Measurements from ENCODE around the gene SSTR4. TPM values are rescaled to one million over a fixed set of nuclear protein-coding genes. Genes with fewer than 3 reads are reported as not detected.
"Not testable (repeated sequence)": the region's sequence is repeated elsewhere in the genome, so short reads cannot be mapped to it uniquely, and the experiment has no call there.

SSTR4 gene
- total RNA-seq, 1 donor from 2014 or later = not detected

DNA sequence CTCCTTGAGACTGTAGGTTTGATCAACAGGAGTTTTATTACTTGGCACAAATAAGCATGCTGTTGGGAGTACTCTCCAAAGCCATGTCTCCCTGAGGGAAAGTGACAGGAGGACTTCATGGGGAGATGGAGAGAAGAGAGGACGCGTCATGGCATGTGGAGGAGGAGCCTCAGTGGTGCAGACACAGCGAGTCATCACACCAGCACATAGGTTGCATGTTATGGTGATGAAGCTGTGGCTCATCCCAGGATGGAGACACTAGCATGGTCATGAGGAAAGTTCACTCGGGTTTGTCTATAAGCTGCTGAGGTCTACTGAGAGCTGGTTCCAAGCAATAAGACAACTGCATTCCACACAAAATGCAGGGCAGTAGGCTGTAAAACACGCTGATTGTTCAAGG lies 13.2 kb upstream of the SSTR4 start:
- H3K27ac Mint-ChIP-seq (ENCODE audit: unreplicated experiment) = no peak overlapping the region
- TF ChIP-seq, protein P1, sequence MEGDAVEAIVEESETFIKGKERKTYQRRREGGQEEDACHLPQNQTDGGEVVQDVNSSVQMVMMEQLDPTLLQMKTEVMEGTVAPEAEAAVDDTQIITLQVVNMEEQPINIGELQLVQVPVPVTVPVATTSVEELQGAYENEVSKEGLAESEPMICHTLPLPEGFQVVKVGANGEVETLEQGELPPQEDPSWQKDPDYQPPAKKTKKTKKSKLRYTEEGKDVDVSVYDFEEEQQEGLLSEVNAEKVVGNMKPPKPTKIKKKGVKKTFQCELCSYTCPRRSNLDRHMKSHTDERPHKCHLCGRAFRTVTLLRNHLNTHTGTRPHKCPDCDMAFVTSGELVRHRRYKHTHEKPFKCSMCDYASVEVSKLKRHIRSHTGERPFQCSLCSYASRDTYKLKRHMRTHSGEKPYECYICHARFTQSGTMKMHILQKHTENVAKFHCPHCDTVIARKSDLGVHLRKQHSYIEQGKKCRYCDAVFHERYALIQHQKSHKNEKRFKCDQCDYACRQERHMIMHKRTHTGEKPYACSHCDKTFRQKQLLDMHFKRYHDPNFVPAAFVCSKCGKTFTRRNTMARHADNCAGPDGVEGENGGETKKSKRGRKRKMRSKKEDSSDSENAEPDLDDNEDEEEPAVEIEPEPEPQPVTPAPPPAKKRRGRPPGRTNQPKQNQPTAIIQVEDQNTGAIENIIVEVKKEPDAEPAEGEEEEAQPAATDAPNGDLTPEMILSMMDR (IDR thresholded peaks at IDR 0.05) = no peak
- no peaks in the 10 kb centered on the region for H3K27me3 Mint-ChIP-seq (ENCODE audit: low read depth)
- H3K36me3 Mint-ChIP-seq (ENCODE audit: low read depth) = no peaks in the 10 kb centered on the region
- H3K4me3 Mint-ChIP-seq (ENCODE audit: unreplicated experiment) = no peak overlapping the region
- no peaks in the 10 kb centered on the region for H3K9me3 Mint-ChIP-seq (ENCODE audit: low read depth)
- DNase-seq (ENCODE audit: low spot score) = no peak
- H3K4me1 Mint-ChIP-seq (ENCODE audit: low read depth) = no peaks in the 10 kb centered on the region

DNA sequence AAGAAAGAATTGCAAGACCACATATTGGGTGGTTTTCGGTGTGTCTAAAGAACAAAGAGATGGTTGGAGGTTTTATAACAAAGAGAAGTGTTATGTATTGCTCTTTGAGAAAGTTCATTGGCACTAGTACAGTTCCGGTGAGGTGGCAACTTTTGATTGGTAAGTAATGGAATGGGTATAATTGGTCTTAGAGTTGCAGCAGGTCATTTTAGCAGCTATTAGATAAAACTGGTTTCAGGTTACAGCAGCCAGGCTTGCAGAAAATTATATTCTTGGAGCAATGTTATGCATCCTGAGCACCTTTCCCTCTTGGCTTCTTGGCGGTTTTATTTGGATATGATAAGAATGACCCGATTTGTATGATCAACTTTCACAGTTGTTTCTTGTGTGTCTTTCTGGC lies 12.3 kb upstream of the SSTR4 start:
- TF ChIP-seq, protein P1 (IDR thresholded peaks at IDR 0.05) = no peak
- no peak overlapping the region for H3K4me3 Mint-ChIP-seq (ENCODE audit: unreplicated experiment)
- no peaks in the 10 kb centered on the region for H3K36me3 Mint-ChIP-seq (ENCODE audit: low read depth)
- no peak overlapping the region for H3K27ac Mint-ChIP-seq (ENCODE audit: unreplicated experiment)
- H3K27me3 Mint-ChIP-seq (ENCODE audit: low read depth) = no peaks in the 10 kb centered on the region
- H3K4me1 Mint-ChIP-seq (ENCODE audit: low read depth) = no peaks in the 10 kb centered on the region
- DNase-seq (ENCODE audit: low spot score) = no peak
- no peaks in the 10 kb centered on the region for H3K9me3 Mint-ChIP-seq (ENCODE audit: low read depth)

DNA sequence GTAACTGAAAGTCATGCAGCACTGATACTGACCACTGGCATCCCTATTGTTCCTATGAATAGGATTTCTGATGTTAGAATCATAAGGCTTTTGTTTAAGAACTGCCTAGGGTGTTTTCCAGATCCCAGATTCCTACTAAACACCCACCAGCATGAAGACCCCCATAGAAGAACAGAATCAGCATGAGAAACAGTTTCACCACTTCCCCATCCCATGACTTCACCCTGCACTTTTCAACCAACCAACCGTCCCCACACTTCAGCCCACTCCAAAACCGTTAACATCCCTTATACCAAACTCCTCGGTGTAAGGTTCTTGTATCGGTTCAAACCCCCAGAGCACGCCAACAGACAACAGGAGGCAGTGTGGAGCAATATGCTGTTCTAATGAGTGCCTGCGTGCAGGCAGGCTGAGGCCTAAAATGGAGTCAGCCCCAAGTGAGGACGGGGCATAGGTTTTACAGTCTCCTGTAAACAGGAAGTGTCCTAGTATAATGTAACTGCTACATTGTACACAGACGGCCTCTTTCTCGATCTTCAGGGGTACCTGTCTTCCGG lies 11.4 kb upstream of the SSTR4 start:
- H3K4me3 Mint-ChIP-seq (ENCODE audit: unreplicated experiment) = no peak overlapping the region
- no peak overlapping the region for H3K27ac Mint-ChIP-seq (ENCODE audit: unreplicated experiment)
- no peaks in the 10 kb centered on the region for H3K4me1 Mint-ChIP-seq (ENCODE audit: low read depth)
- no peak for DNase-seq (ENCODE audit: low spot score)
- no peaks in the 10 kb centered on the region for H3K36me3 Mint-ChIP-seq (ENCODE audit: low read depth)
- TF ChIP-seq, protein P1 (IDR thresholded peaks at IDR 0.05) = no peak
- no peaks in the 10 kb centered on the region for H3K9me3 Mint-ChIP-seq (ENCODE audit: low read depth)
- H3K27me3 Mint-ChIP-seq (ENCODE audit: low read depth) = no peaks in the 10 kb centered on the region

DNA sequence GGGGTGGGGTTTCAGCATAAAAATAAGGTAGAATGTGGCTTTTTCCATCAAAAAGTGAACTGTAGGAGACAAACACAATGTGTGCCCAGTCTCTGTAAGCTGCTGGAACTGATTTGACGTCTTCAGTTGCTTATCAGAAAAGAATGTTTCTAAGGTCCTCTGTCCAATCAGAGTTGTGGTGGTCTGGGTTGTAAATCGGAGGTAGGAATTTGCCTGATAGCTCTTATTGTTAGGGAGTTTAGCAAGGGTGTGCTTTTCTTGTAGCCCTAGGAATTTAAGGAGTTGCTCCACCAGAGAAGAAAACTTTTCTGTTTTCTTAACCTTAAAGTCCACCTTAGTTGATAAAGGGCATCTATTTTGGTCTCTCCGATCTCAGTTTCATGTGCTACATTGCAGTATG lies 10.4 kb upstream of the SSTR4 start:
- no peaks in the 10 kb centered on the region for H3K9me3 Mint-ChIP-seq (ENCODE audit: low read depth)
- no peaks in the 10 kb centered on the region for H3K27me3 Mint-ChIP-seq (ENCODE audit: low read depth)
- no peak overlapping the region for H3K4me3 Mint-ChIP-seq (ENCODE audit: unreplicated experiment)
- H3K36me3 Mint-ChIP-seq (ENCODE audit: low read depth) = no peaks in the 10 kb centered on the region
- H3K27ac Mint-ChIP-seq (ENCODE audit: unreplicated experiment) = no peak overlapping the region
- H3K4me1 Mint-ChIP-seq (ENCODE audit: low read depth) = no peaks in the 10 kb centered on the region
- no peak for DNase-seq (ENCODE audit: low spot score)
- TF ChIP-seq, protein P1 (IDR thresholded peaks at IDR 0.05) = no peak

DNA sequence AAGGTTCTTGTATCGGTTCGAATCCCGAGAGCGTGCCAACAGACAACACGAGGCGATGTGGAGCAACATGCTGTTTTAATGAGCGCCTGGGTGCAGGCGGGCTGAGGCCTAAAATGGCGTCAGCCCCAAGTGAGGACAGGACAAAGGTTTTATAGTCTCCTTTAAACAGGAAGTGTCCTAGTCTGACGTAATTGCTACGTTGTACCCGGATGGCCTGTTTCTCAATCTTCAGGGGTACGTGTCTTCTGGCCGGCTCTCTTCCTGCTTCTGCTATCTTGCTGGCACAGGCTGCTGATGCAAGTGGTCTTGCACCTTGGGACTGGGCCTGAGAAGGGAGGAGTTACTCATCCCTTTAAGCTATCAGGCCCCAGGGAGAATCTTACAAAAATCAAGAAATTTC lies 9.6 kb upstream of the SSTR4 start:
- H3K9me3 Mint-ChIP-seq (ENCODE audit: low read depth); DNase-seq (ENCODE audit: low spot score); H3K27ac Mint-ChIP-seq (ENCODE audit: unreplicated experiment); H3K27me3 Mint-ChIP-seq (ENCODE audit: low read depth); H3K4me3 Mint-ChIP-seq (ENCODE audit: unreplicated experiment); H3K4me1 Mint-ChIP-seq (ENCODE audit: low read depth); H3K36me3 Mint-ChIP-seq (ENCODE audit: low read depth): not testable (repeated sequence)

DNA sequence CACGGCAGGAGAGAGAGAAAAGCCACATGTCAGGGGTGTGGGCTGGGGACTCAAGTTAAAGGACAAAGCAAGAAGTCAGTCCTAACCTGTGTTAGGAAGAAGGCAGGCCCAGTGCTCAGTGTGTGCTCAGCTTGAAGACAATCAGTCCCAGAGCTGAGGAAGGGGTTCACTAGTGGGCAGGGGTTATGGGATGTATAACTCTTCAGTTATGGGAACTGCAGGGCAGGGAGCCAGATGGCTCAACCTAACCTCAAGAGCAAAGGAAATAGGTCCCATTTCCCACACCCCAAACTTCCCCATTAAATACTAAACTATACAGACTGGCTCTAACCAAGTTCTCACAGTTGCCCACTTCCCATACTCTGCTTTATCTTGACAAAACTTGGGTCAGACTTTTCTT lies 7.4 kb upstream of the SSTR4 start:
- TF ChIP-seq, protein P1 (IDR thresholded peaks at IDR 0.05) = no peak
- H3K4me1 Mint-ChIP-seq (ENCODE audit: low read depth) = no peaks in the 10 kb centered on the region
- no peak for DNase-seq (ENCODE audit: low spot score)
- H3K9me3 Mint-ChIP-seq (ENCODE audit: low read depth) = no peaks in the 10 kb centered on the region
- no peaks in the 10 kb centered on the region for H3K36me3 Mint-ChIP-seq (ENCODE audit: low read depth)
- H3K27ac Mint-ChIP-seq (ENCODE audit: unreplicated experiment) = no peak overlapping the region
- peaks cover 2% of the 10 kb centered on the region for H3K27me3 Mint-ChIP-seq (ENCODE audit: low read depth)
- H3K4me3 Mint-ChIP-seq (ENCODE audit: unreplicated experiment) = no peak overlapping the region

All from chondrocyte (in vitro differentiated cells).